HG02623 (cell line): ENCODE results near the gene NANOS3.
A peak's percentile ranks its signal among the peaks of the same experiment; 100 is the strongest.

ENCODE experiments used
- ATAC-seq: cut with Tn5 transposase; IDR thresholded peaks from one replicate; pipeline ENCODE4 v1.9.1; 2021; ENCODE audit warnings: moderate library complexity; ENCODE audit not compliant: unreplicated experiment

Gene NANOS3

GRCh38 chr19:13884726-13885591, 8.0 kb downstream of the NANOS3 start:
- no peak for ATAC-seq

GRCh38 chr19:13885826-13886365, 9.0 kb downstream of the NANOS3 start:
- ATAC-seq: no peak

- no peak for ATAC-seq
These were observed 10.1 kb downstream of the NANOS3 start for GRCh38 chr19:13887018-13887436.

- no peak for ATAC-seq
These were observed 10.6 kb downstream of the NANOS3 start for GRCh38 chr19:13887517-13887916.

GRCh38 chr19:13888281-13888680, 11.3 kb downstream of the NANOS3 start:
- ATAC-seq: no peak

GRCh38 chr19:13890136-13890535, 13.2 kb downstream of the NANOS3 start:
- ATAC-seq: no peak

- ATAC-seq: no peak
These were observed 15.9 kb downstream of the NANOS3 start for GRCh38 chr19:13892870-13893269.

- no peak for ATAC-seq
These were observed 17.6 kb downstream of the NANOS3 start for GRCh38 chr19:13894552-13894951.

GRCh38 chr19:13896227-13896626, 19.3 kb downstream of the NANOS3 start:
- no peak for ATAC-seq

GRCh38 chr19:13899393-13899792, 22.5 kb downstream of the NANOS3 start:
- no peak for ATAC-seq

GRCh38 chr19:13899912-13900584, 23.1 kb downstream of the NANOS3 start:
- no peak for ATAC-seq

GRCh38 chr19:13902993-13903555, 26.1 kb downstream of the NANOS3 start:
- ATAC-seq: no peak

GRCh38 chr19:13905634-13906520, 28.9 kb downstream of the NANOS3 start, which contains the start of the genes BRME1 and CC2D1A:
Gene BRME1 (minus strand): TSS chr19:13906117. CDS start chr19:13904892, 1,225 bp downstream.
Gene CC2D1A (plus strand): TSS chr19:13906201. CDS start chr19:13906442, 241 bp downstream.
- peak; percentile 73 for ATAC-seq

- ATAC-seq: peak; percentile 12
These were observed 29.6 kb downstream of the NANOS3 start for GRCh38 chr19:13906521-13906904.

- no peak for ATAC-seq
These were observed 30.0 kb downstream of the NANOS3 start for GRCh38 chr19:13906910-13907309.

GRCh38 chr19:13908674-13909073, 31.7 kb downstream of the NANOS3 start:
- ATAC-seq: no peak

GRCh38 chr19:13909430-13909829, 32.5 kb downstream of the NANOS3 start:
- ATAC-seq: no peak

GRCh38 chr19:13913352-13913751, 36.4 kb downstream of the NANOS3 start:
- ATAC-seq: no peak

- no peak for ATAC-seq
These were observed 37.8 kb downstream of the NANOS3 start for GRCh38 chr19:13914777-13915176.

GRCh38 chr19:13917888-13918406, 41.0 kb downstream of the NANOS3 start:
- ATAC-seq: no peak
